GM19025 (cell line): ENCODE results near the gene BAG5.
"Not testable (repeated sequence)": the region's sequence is repeated elsewhere in the genome, so short reads cannot be mapped to it uniquely, and the experiment has no call there.

ENCODE experiments used
- ATAC-seq: cut with Tn5 transposase; IDR thresholded peaks from one replicate; pipeline ENCODE4 v1.9.1; 2021; ENCODE audit warnings: mild to moderate bottlenecking, low read depth, moderate library complexity; ENCODE audit not compliant: unreplicated experiment

BAG5 gene

DNA sequence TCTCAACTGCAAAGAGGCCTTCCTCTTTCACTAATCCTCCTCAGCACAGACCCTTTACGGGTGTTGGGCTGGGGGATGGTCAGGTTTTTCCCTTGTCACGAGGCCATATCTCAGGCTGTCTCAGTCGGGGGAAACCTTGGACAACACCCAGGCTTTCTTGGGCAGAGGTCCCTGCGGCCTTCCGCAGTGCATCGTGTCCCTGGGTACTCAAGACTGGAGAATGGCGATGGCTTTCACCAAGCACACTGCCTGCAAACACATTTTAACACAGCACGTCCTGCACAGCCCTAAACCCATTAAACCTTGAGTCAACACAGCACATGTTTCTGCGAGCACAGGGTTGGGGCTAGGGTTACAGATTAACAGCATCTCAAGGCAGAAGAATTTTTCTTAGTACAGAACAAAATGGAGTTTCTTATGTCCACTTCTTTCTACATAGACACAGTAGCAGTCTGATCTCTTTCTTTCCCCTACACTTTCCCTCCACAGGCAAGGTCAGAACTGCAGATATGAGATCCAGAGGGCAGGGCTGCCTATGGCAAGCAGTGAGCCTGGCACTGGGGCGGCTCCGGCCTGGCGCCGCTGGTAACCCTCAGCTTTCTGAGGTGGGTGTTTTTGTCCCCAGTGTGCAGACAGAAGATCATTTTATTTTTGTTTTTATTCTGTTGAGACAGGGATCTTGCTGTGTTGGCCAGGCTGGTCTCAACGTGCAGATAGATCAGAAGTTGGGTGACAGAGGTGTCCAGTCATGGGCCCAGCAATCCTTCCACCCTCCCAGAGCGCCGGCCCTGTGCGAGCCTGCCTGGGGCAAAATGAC lies 36.8 kb downstream of the BAG5 start:
- not testable (repeated sequence) for ATAC-seq

DNA sequence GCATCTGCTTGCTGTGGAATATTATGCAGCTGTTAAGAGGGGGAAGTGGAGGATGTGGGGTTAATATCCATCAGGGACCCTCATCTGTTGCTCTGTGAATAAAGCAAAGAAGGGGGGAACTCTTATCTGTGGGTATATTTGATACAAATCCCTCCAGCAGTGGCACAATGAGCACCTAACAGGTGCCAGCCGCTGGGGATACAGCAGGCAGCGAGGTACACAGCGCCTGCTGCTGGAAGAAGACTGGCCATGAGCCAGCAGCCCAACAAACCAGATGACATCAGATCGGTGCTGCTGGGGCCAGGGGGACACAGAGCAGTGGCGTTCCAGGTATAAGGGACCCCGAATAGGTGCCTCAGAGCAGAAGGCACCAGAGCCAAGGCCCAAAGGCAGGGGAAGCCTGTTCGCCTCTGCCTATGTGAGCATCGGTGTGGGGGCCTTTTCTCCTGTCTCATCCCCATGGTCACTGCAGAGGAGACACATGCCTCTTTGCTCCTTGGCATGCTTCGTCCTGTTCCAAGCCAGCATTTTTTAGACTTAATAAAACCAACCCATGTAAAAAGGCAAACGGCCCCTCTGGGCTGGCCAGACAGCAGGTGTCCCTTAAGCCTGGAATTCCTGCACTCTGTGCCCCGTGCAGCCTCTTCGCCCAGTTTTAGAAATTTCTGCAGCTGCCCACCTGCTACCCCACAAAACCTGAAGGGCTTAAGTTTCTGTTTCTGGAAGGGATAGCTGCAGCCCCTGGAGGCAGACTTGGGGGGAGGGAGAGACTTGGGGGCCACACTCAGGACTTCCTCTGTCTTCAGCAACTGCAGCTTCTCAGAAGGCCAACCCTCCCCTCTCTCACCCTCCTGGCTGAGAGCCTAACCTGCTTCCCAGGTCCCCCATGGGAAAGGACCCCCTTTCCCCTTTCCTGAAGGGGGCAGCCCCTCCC lies 38.2 kb downstream of the BAG5 start:
- ATAC-seq = no peak

DNA sequence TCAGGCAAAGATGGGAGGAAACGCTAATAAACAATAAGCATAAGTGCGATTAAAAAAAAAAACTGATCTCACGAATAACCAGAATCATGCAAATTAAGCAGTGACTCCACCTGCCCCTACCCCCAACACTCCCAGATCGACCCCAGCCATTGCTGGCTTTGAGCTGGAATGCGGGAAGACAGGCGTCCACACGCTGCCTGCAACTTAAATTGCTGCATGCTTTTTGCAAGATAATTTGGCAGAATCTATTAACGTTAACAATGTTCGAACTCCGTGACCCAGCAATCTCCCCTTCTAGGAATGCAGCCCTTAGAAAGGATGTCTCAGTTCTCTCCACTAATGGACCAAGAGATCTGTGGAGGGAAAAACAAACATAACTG lies 38.9 kb downstream of the BAG5 start:
- no peak for ATAC-seq

- no peak for ATAC-seq
These were observed 39.5 kb downstream of the BAG5 start, which contains the start of gene CKB for GRCh38 chr14:103522649-103523574. Gene CKB (minus strand): TSS chr14:103522830. CDS start chr14:103522493, 337 bp downstream.

GRCh38 chr14:103521951-103522563 lies 40.4 kb downstream of the BAG5 start:
- ATAC-seq = no peak

DNA sequence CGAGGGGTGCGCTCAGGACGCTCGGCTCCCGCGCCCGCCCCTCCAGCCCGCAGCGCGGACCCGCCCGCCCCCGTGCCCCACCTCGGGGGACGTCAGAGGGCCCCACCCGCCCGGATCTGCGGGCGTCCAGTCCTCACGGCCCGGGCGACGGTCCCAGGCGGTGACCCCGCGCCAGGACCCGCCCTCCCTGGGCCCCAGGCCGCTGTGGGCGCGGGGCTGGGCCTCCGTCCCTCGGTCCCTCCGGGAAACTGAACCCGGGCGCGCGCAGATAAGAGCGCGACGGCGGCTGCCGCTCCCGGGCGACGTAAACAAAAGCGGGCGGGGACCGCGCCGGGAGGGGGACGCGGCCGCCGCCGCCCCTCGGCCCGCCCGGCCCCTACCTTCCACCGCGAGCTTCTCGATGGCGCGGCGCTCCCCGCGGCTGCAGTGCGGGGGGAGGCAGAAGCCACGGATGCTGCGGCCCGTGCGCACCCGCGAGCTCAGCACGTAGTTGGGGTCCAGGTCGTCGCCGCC lies 41.0 kb downstream of the BAG5 start:
- no peak for ATAC-seq

DNA sequence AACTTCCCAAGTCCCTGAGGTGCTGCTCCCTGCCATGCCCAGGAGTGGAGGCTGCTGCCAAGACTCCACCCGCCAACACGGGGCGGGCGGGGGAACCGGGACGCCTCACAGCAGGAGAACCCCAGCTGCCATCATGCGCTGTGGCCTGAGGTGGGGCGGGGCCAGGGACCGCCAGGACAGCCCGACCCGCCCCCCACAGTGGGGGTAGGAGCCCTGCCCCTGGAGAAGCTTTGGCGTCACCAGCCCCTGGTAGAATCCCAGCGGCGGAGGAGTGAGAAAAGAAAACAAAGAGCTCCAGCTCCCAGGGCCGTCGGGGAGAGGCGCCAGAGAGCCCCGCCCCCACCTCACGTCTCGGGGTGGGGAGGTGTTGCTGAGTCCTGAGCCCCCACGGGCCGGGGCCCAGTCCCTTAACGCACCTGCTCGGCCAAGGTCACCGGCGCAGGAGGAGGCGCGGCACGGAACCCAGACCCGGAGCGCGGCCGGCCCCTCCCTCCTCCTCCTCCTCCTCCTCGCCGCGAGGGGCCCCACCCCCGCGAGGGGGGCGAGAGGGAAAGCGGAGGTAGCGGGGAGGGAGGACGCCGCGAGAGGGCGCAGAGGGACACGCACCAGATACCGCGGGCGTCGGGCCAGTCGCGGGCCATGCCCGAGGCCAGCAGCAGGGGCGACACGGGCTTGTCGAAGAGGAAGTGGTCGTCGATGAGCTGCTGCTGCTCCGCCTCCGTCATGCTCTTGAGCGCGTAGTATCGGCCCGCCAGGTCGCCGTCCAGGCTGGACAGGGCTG lies 41.6 kb downstream of the BAG5 start:
- no peak for ATAC-seq

GRCh38 chr14:103520269-103520656 lies 42.2 kb downstream of the BAG5 start:
- no peak for ATAC-seq

DNA sequence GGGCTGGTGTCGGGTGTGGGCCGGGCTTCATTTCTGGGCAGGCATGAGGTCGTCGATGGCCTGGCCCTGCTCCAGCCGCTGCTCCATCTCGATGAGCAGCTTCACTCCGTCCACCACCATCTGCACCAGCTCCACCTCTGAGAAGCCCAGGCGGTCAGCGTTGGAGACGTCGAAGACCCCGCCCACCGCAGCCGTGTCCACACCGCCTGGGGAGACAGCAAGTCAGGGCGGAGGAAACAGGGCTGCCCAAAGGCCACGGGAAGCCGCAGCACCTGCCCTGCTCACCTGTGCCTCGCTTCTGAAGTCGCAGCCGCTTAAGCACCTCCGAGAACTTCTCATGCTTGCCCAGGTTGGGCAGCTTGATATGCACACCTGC lies 42.6 kb downstream of the BAG5 start:
- ATAC-seq = no peak

GRCh38 chr14:103519043-103519836 lies 43.2 kb downstream of the BAG5 start:
- ATAC-seq = no peak

GRCh38 chr14:103518422-103519042 lies 43.9 kb downstream of the BAG5 start:
- no peak for ATAC-seq

GRCh38 chr14:103517721-103518421 lies 44.6 kb downstream of the BAG5 start:
- no peak for ATAC-seq

GRCh38 chr14:103517174-103517566 lies 45.3 kb downstream of the BAG5 start:
- ATAC-seq = no peak

DNA sequence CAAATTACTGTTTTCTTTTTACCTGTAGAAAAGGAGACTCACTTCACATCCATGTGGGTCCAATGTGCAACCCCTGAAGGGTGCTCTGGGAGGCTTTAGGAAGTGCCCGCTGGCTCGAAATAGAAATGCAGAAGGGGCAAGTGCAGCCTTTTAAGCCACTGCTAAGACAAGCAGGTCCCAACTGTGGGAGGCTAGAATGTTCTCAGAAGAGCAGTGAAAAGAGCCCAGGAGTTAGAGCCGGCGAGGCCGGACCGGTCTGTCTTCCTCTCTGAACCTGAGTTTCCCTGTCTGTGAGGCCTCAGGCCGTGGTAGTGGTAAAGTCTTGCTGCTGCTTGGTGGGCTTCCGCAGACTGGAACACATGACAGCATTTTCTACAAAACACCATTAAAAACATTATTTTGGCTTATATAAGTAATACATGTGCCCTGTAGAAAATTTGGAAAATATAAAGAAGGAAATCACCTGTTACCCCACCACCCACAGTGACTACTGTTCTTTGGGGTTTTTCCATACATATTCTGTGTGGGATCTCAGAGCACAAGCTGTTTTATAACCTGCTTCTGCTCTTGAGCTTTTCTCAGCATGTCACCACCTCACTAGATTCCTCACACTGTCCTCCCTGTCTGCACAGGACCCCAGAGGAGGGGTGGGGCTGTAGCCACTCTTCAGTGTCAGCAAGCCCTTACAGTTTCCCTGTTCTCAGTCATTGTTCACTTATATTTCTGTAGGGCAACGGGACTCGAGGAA lies 45.9 kb downstream of the BAG5 start:
- ATAC-seq = no peak

GRCh38 chr14:103514596-103515421 lies 47.6 kb downstream of the BAG5 start:
- no peak for ATAC-seq
